BLaER1 treated with 17β-estradiol and CSF1 and Interleukin-3, amounts not matched to agents 10 nM and 100 nM (cell line): ENCODE data around the gene ABLIM3.

Experiments
- H3K27ac ChIP-seq, 11 experiments: shearing (Covaris generic); formaldehyde crosslinking; 2 replicates each; pipeline ENCODE4 v1.8.1; 2022
- H3K27me3 ChIP-seq, 11 experiments: shearing (Covaris generic); formaldehyde crosslinking; 2 replicates each; pipeline ENCODE4 v1.8.1; 2022
- H3K36me3 ChIP-seq, 11 experiments: shearing (Covaris generic); formaldehyde crosslinking; 2 replicates each; pipeline ENCODE4 v1.8.1; 2022
- H3K4me1 ChIP-seq, 10 experiments: shearing (Covaris generic); formaldehyde crosslinking; 2 replicates each; pipeline ENCODE4 v1.8.1; 2022
- H3K4me2 ChIP-seq, 11 experiments: shearing (Covaris generic); formaldehyde crosslinking; 2 replicates each; pipeline ENCODE4 v1.8.1; 2022
- H3K4me3 ChIP-seq, 10 experiments: shearing (Covaris generic); formaldehyde crosslinking; 2 replicates each; pipeline ENCODE4 v1.8.1; 2022
- H3K9ac ChIP-seq, 11 experiments: shearing (Covaris generic); formaldehyde crosslinking; 2 replicates each; pipeline ENCODE4 v1.8.1; 2022
- H3K9me3 ChIP-seq, 11 experiments: shearing (Covaris generic); formaldehyde crosslinking; replicated peaks in 1 of 11; 2 replicates each; pipeline ENCODE4 v1.8.1; 2022
- H4K20me1 ChIP-seq, 11 experiments: shearing (Covaris generic); formaldehyde crosslinking; 2 replicates each; pipeline ENCODE4 v1.8.1; 2022
- Cebpa-rat ChIP-seq, 11 experiments: shearing (Covaris generic); IDR thresholded peaks; 2 replicates each; pipeline ENCODE4 v1.8.1; 2022

The ABLIM3 gene

GRCh38 chr5:149273237-149273636 is 131.9 kb downstream of the ABLIM3 start:
- Histone ChIP-seq H3K9ac (peak overlapping the region in 3 of 11 experiments; percentile 80 to 83 (median 82); a peak in 3 of 22 replicates), H3K27me3 (peaks cover 21 to 36% (median 32%) of the 10 kb centered on the region in 11 experiments)

GRCh38 chr5:149273950-149274349 is 132.7 kb downstream of the ABLIM3 start:
- peaks cover 0 to 3% (median 0%) of the 10 kb centered on the region in 11 experiments; a peak in 6 of 22 replicates for H3K9me3 ChIP-seq
- peak overlapping the region in 4 of 11 experiments; percentile 86 to 98 (median 94); a peak in 2 of 22 replicates for H3K4me2 ChIP-seq
- TF ChIP-seq Cebpa-rat (IDR thresholded peaks at IDR 0.05), result no peak

More at GRCh38 chr5:149273237-149273636, 131.9 kb downstream of the ABLIM3 start:
- peak overlapping the region in 6 of 10 experiments; percentile 69 to 87 (median 76); a peak in 6 of 20 replicates for H3K4me3 ChIP-seq
- peaks cover 6 to 11% (median 7%) of the 10 kb centered on the region in 11 experiments for H3K9me3 ChIP-seq
- H3K4me2 ChIP-seq, result peak overlapping the region; percentile 86 to 98 (median 93)
- no peaks in the 10 kb centered on the region; a peak in 1 of 22 replicates for H3K36me3 ChIP-seq
- no peak for TF ChIP-seq Cebpa-rat (IDR thresholded peaks at IDR 0.05)
- H3K4me1 ChIP-seq, result peaks cover 20 to 61% (median 31%) of the 10 kb centered on the region in 10 experiments
- no peaks in the 10 kb centered on the region for H4K20me1 ChIP-seq
- no peak overlapping the region for H3K27ac ChIP-seq

GRCh38 chr5:149274939-149275338 is 133.6 kb downstream of the ABLIM3 start:
- Histone ChIP-seq H3K4me1 (peaks cover 20 to 78% (median 43%) of the 10 kb centered on the region in 10 experiments), H3K27me3 (peaks cover 21 to 35% (median 32%) of the 10 kb centered on the region in 11 experiments), H3K4me2 (peak overlapping the region in 7 of 11 experiments; percentile 9 to 39 (median 13); a peak in 8 of 22 replicates), H4K20me1 (no peaks in the 10 kb centered on the region), H3K4me3 (no peak overlapping the region), H3K9me3 (no peaks in the 10 kb centered on the region), H3K36me3 (no peaks in the 10 kb centered on the region; a peak in 1 of 22 replicates), H3K27ac (no peak overlapping the region), H3K9ac (no peak overlapping the region)
- TF ChIP-seq Cebpa-rat (IDR thresholded peaks at IDR 0.05), result no peak

More at GRCh38 chr5:149273950-149274349, 132.7 kb downstream of the ABLIM3 start:
- H3K36me3 ChIP-seq, result no peaks in the 10 kb centered on the region; a peak in 1 of 22 replicates
- H4K20me1 ChIP-seq, result no peaks in the 10 kb centered on the region
- peaks cover 21 to 36% (median 32%) of the 10 kb centered on the region in 11 experiments for H3K27me3 ChIP-seq
- no peak overlapping the region for H3K27ac ChIP-seq
- no peak overlapping the region for H3K4me3 ChIP-seq
- H3K4me1 ChIP-seq, result peaks cover 20 to 69% (median 34%) of the 10 kb centered on the region in 10 experiments
- no peak overlapping the region for H3K9ac ChIP-seq

DNA sequence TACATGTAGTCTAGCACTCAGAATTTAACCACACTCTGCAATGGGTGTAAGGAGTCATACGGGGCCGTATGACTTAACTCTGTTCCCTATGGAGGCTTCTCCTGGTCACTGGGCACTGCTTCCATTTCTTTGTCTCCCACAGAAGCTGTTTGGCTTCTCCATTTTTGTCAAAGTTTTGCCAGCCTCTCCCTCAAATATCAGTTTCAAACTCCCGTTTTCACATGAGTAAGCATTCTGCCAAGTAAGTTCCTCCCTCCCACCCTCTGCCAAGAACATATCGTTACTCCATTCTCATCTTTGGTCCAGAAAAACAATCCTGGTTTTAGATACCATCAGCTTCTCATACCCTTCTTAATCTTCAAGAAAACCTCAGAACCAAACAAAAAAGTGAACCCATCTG is 136.5 kb downstream of the ABLIM3 start:
- Histone ChIP-seq H3K4me2 (peak overlapping the region in 5 of 11 experiments; percentile 3 to 88 (median 57); a peak in 7 of 22 replicates), H3K4me1 (peaks cover 12 to 78% (median 38%) of the 10 kb centered on the region in 10 experiments), H3K36me3 (no peaks in the 10 kb centered on the region; a peak in 1 of 22 replicates), H3K27me3 (peaks cover 3 to 9% (median 7%) of the 10 kb centered on the region in 11 experiments; a peak in 18 of 22 replicates), H4K20me1 (no peaks in the 10 kb centered on the region), H3K4me3 (no peak overlapping the region), H3K9ac (no peak overlapping the region), H3K27ac (peak overlapping the region in 2 of 11 experiments; percentile 61 to 71; a peak in 4 of 22 replicates), H3K9me3 (no peaks in the 10 kb centered on the region)
- no peak for TF ChIP-seq Cebpa-rat (IDR thresholded peaks at IDR 0.05)

- Histone ChIP-seq H3K4me3 (no peak overlapping the region; a peak in 1 of 20 replicates), H3K27ac (peak overlapping the region in 3 of 11 experiments; percentile 18 to 71 (median 61); a peak in 6 of 22 replicates), H3K36me3 (no peaks in the 10 kb centered on the region; a peak in 1 of 22 replicates), H3K27me3 (peaks cover 0 to under 1% (median 0%) of the 10 kb centered on the region in 11 experiments; a peak in 1 of 22 replicates), H3K9me3 (no peaks in the 10 kb centered on the region), H3K4me2 (peak overlapping the region in 6 of 11 experiments; percentile 9 to 88 (median 52); a peak in 10 of 22 replicates), H3K9ac (peak overlapping the region in 1 of 11 experiments; percentile 26; a peak in 1 of 22 replicates), H4K20me1 (no peaks in the 10 kb centered on the region), H3K4me1 (peaks cover 12 to 75% (median 36%) of the 10 kb centered on the region in 10 experiments)
- no peak for TF ChIP-seq Cebpa-rat (IDR thresholded peaks at IDR 0.05)
Observed at GRCh38 chr5:149278451-149279210, 137.3 kb downstream of the ABLIM3 start.

DNA sequence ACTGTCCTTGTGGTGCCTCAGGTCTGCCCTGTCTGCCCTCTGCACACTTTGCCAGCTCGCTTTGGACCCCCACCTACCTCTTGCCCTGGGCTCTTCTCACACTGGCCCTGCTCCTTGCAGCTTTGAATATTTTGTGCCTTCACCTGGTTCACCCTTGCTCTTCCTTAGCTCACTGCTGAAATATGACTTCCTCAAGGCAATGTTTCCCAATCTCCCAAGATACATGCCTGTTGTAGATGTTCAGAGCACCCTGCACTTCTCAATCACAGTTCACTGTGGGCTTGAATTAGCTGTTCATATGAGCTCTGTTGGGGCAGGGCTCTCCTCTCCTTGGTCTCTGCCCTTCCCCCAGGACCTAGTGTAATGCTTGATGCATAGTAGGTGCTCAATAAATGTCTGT is 138.4 kb downstream of the ABLIM3 start:
- no peak overlapping the region for H3K4me3 ChIP-seq
- no peak overlapping the region for H3K9ac ChIP-seq
- no peaks in the 10 kb centered on the region for H4K20me1 ChIP-seq
- peaks cover 23 to 81% (median 45%) of the 10 kb centered on the region in 10 experiments for H3K4me1 ChIP-seq
- no peaks in the 10 kb centered on the region for H3K27me3 ChIP-seq
- H3K4me2 ChIP-seq, result peak overlapping the region in 7 of 11 experiments; percentile 1 to 88 (median 46); a peak in 8 of 22 replicates
- no peaks in the 10 kb centered on the region for H3K9me3 ChIP-seq
- peak overlapping the region in 2 of 11 experiments; percentile 61 to 71; a peak in 3 of 22 replicates for H3K27ac ChIP-seq
- TF ChIP-seq Cebpa-rat (IDR thresholded peaks at IDR 0.05), result no peak
- no peaks in the 10 kb centered on the region; a peak in 1 of 22 replicates for H3K36me3 ChIP-seq

- Histone ChIP-seq H4K20me1 (no peaks in the 10 kb centered on the region), H3K4me1 (peaks cover 26 to 81% (median 45%) of the 10 kb centered on the region in 10 experiments), H3K9ac (no peak overlapping the region), H3K36me3 (no peaks in the 10 kb centered on the region; a peak in 1 of 22 replicates), H3K27ac (no peak overlapping the region), H3K4me2 (peak overlapping the region in 4 of 11 experiments; percentile 43 to 88 (median 66); a peak in 6 of 22 replicates), H3K27me3 (no peaks in the 10 kb centered on the region), H3K4me3 (no peak overlapping the region), H3K9me3 (no peaks in the 10 kb centered on the region)
- TF ChIP-seq Cebpa-rat (IDR thresholded peaks at IDR 0.05), result no peak
Observed at GRCh38 chr5:149280124-149280523, 138.8 kb downstream of the ABLIM3 start.

DNA sequence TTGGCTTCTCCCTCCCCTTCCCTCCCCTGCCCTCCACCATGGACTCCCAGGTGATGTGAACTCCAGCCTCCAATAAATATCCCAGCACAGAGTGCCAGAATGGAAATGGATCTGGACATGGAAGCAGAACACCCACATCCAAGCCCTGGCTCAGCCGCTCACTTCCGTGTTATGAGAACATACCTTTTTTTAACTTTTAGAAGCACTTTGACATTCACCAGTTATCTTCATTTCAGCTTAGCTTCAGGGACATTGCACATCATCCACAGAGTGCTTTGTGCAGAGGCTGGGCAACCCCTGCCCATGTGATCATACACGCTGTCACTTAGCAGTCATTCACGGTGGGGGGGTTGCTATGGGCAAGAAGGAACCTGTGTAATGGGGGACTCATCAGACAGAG is 139.5 kb downstream of the ABLIM3 start:
- no peak overlapping the region for H3K9ac ChIP-seq
- no peak for TF ChIP-seq Cebpa-rat (IDR thresholded peaks at IDR 0.05)
- no peak overlapping the region for H3K4me3 ChIP-seq
- H3K9me3 ChIP-seq, result no peaks in the 10 kb centered on the region
- no peaks in the 10 kb centered on the region for H4K20me1 ChIP-seq
- peak overlapping the region in 2 of 11 experiments; percentile 74 to 88; a peak in 3 of 22 replicates for H3K4me2 ChIP-seq
- peaks cover 31 to 81% (median 50%) of the 10 kb centered on the region in 10 experiments for H3K4me1 ChIP-seq
- no peaks in the 10 kb centered on the region for H3K27me3 ChIP-seq
- H3K36me3 ChIP-seq, result no peaks in the 10 kb centered on the region; a peak in 1 of 22 replicates
- no peak overlapping the region for H3K27ac ChIP-seq
